Measurements from ENCODE around the gene PI4KA. TPM values are rescaled to one million over a fixed set of nuclear protein-coding genes. Genes with fewer than 3 reads are reported as not detected.
"Not testable (repeated sequence)": the region's sequence is repeated elsewhere in the genome, so short reads cannot be mapped to it uniquely, and the experiment has no call there.

PI4KA gene
- total and polyA plus RNA-seq, 10 donors, result 29.8 to 143 (median 108) TPM

DNA sequence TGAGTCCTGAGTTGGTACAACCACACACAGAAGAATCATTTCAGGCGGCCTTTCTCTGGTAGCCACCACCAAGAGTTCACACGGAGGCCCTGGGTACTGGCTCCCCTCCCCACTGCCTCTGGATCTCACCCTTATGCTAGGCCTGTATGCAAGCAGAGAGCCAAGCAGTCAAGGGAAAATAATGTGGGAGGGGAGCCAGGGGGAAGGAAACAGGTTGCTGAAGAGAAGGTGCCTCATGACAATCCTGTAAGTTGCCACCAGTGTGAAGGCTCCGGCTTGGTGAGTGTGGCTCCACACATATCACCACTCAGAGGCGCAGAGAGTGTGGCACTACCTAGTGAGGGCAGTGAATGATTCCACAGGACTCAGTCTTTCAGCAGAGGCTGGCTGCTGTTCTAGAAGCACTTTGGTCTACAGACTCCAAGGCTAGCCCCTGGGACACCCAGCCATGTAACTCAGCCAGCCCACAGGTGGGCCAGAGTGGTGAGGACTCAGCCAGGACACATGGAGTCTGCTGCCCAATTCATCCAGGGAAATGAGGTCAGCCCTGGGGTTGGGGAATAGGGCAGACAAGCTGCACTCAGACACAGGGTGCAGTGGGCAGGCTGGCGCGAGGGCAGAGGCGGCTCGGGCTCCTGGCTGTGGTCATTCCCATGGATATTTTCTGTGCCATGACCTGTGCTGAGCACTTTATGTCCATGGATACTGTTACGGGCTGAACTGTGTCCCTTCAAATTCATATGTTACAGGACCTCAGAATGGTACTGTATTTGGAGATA lies 133.7 kb downstream of the PI4KA start:
- intact Hi-C loops (cut with DNase I; ENCODE audit: low total_unique reads), result no loop called here
- Histone ChIP-seq H3K4me3 (no peak overlapping the region), H3K27ac (no peak overlapping the region), H3K27me3 (replicated peaks in 1 of 7) (no peaks in the 10 kb centered on the region), H3K4me1 (peaks cover 0 to 12% (median 2%) of the 10 kb centered on the region in 6 donors), H3K9me3 (no peaks in the 10 kb centered on the region), H3K36me3 (peaks cover 3 to 94% (median 49%) of the 10 kb centered on the region in 6 donors)
- 84 to 99% (median 97%) methylated on average over 5 to 9 of the region's 9 CpGs for WGBS, 5 donors
- peak; percentile 23 for DNase-seq
- TF ChIP-seq POLR2AphosphoS5 (IDR thresholded peaks at IDR 0.05), result no peak
- TF ChIP-seq, protein P1, sequence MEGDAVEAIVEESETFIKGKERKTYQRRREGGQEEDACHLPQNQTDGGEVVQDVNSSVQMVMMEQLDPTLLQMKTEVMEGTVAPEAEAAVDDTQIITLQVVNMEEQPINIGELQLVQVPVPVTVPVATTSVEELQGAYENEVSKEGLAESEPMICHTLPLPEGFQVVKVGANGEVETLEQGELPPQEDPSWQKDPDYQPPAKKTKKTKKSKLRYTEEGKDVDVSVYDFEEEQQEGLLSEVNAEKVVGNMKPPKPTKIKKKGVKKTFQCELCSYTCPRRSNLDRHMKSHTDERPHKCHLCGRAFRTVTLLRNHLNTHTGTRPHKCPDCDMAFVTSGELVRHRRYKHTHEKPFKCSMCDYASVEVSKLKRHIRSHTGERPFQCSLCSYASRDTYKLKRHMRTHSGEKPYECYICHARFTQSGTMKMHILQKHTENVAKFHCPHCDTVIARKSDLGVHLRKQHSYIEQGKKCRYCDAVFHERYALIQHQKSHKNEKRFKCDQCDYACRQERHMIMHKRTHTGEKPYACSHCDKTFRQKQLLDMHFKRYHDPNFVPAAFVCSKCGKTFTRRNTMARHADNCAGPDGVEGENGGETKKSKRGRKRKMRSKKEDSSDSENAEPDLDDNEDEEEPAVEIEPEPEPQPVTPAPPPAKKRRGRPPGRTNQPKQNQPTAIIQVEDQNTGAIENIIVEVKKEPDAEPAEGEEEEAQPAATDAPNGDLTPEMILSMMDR (IDR thresholded peaks at IDR 0.05 in 8 of 11, conservative IDR thresholded peaks at IDR 0.05 in 3 of 11), result no peak
- TF ChIP-seq POLR2A (IDR thresholded peaks at IDR 0.05), result no peak

DNA sequence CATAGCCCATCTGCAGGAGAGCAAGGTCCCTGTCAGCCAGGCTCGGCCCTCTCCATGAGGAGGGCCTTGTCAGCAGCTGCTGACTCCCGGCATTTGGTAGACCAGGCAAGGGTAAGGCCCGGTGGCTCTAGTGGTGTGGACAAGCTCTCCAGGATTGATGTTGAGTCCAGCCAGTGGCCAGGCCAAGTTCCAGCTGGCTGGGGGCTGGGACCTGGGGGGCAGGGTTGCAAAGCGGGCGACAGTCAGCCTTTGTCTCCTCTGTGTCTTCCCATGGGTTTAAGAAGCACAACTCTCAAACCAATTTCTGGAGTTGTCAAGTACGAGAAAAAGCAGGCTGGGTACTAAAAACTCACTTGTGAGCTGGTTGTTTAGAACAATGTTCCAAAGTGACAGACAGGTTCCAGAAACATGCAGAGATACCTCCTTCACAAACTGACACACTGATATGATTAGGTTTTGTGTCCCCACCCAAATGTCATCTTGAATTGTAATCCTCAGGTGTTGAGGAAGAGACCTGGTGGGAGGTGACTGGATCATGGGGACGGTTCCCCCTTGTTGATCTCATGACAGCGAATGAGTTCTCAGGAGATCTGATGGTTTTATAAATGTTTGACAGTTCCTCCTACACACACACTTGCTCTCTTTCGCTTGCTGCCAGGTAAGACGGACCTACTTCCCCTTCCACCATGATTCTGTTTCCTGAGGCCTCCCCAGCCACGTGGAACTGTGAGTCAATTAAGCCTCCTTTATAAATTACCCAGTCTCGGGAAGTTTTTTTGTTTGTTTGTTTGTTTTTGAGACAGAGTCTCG lies 137.0 kb downstream of the PI4KA start:
- intact Hi-C loops (cut with DNase I; ENCODE audit: low total_unique reads), result no loop called here
- Histone ChIP-seq H3K4me3 (no peak overlapping the region), H3K4me1 (peaks cover 0 to 25% (median 2%) of the 10 kb centered on the region in 6 donors), H3K9me3 (no peaks in the 10 kb centered on the region), H3K27me3 (replicated peaks in 1 of 7) (no peaks in the 10 kb centered on the region), H3K27ac (peak overlapping the region in 4 of 8 donors; percentile 5 to 41 (median 22)), H3K36me3 (peaks cover 0 to 81% (median 28%) of the 10 kb centered on the region in 6 donors)
- TF ChIP-seq, protein P1 (IDR thresholded peaks at IDR 0.05 in 8 of 11, conservative IDR thresholded peaks at IDR 0.05 in 3 of 11), result no peak
- TF ChIP-seq POLR2A (IDR thresholded peaks at IDR 0.05), result no peak
- peak; percentile 62 for DNase-seq
- 58 to 78% (median 73%) methylated on average over 8 to 13 of the region's 13 CpGs for WGBS, 5 donors

DNA sequence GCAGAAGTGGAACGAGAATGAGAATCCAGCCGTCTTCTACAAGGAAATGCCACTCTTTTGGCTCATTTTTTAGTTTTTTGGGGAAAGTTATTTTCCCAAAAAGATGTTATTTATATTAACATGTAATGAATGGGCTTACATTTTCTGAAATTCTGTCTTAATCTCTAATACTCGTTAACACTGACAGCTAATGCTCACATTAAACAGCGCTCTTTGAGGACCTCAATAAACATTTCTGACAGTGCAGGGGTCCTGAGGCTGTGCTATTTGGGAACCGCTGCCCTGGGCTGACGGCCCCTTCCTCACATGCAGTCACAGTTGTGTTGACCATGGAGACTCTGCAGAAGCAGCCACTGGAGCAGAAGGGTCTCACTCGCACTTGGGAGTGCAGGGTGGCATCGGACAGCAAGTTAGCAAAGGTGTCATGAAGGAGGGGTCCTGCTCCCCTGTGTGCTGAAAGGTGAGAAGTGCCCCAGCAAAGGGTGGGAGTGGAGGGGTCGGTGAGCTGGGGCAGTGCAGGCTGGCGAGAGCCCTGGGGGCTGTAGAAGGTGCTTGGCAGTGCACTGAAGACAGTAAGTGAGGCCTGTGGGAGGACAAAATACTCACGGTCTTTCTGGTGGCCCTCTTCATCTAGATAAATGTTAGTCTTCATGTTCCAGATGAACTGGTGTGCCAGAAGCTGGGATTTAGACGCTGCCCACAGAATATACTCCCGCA lies 137.8 kb downstream of the PI4KA start:
- TF ChIP-seq, protein P1 (IDR thresholded peaks at IDR 0.05 in 8 of 11, conservative IDR thresholded peaks at IDR 0.05 in 3 of 11), result no peak
- peak in 1 of 3 donors; percentile 20 for TF ChIP-seq POLR2AphosphoS5 (IDR thresholded peaks at IDR 0.05)
- Histone ChIP-seq H3K27ac (peak overlapping the region in 2 of 8 donors; percentile 25 to 41), H3K9me3 (no peaks in the 10 kb centered on the region), H3K4me3 (no peak overlapping the region), H3K36me3 (peaks cover 0 to 81% (median 22%) of the 10 kb centered on the region in 6 donors), H3K4me1 (peaks cover 0 to 25% (median 2%) of the 10 kb centered on the region in 6 donors), H3K27me3 (replicated peaks in 1 of 7) (no peaks in the 10 kb centered on the region)
- no peak for DNase-seq
- 87 to 91% (median 89%) methylated on average over 12 to 13 of the region's 13 CpGs for WGBS, 5 donors
- intact Hi-C loops (cut with DNase I; ENCODE audit: low total_unique reads), result no loop called here

DNA sequence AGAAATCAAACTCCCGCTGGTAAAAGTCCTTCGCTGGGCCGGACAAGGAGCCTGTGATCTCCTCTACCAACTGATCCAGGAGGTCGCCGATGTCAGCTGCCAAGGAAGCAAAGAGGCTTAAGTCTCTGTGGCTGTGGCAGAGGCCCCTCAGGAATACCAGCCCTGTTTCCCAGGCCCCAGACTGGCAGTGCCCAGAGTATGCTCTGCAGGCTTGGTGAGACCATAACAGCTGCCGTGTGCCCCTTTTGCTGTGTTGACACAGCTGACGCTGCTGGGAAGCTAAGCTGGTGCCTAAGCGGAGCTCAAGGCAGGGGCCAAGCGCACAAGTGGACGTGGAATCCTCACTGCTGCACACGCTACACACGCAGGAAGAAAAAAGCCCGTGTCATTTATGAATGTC lies 139.9 kb downstream of the PI4KA start:
- DNase-seq; H3K9me3 ChIP-seq; H3K4me3 ChIP-seq; H3K27me3 ChIP-seq (replicated peaks in 1 of 7); intact Hi-C loops (cut with DNase I; ENCODE audit: low total_unique reads): not testable (repeated sequence)
- peak overlapping the region in 2 of 8 donors; percentile 41 to 51 for H3K27ac ChIP-seq
- H3K4me1 ChIP-seq, result peaks cover 0 to 25% (median 2%) of the 10 kb centered on the region in 6 donors
- WGBS, 5 donors, result 85 to 100% (median 97%) methylated on average over 5 to 12 of the region's 13 CpGs
- peaks cover 0 to 81% (median 27%) of the 10 kb centered on the region in 6 donors for H3K36me3 ChIP-seq

DNA sequence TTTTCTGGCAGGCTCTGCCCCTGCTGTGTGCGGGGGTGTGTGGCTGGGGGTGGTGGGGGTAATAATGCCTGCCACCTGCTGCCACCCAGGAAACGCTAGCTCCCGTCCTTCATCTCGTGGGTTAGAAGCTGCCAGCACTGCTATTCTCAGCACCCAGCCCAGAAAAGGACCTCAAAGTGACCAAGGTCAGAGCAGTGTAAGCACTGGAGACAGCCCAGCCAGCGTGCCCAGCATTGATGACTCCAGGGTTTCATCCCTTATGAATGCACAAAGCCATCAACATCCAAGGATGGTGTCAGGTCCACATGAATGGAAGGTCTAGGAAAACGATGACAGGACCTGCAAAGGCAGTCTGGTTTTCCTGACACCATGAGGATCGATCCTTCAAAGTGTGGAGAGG lies 140.6 kb downstream of the PI4KA start:
- H3K4me3 ChIP-seq; H3K27me3 ChIP-seq (replicated peaks in 1 of 7); intact Hi-C loops (cut with DNase I; ENCODE audit: low total_unique reads); H3K9me3 ChIP-seq: not testable (repeated sequence)
- peak; percentile 47 for DNase-seq
- whole genome bisulfite sequencing, 5 donors, result 79 to 90% (median 84%) methylated on average over 3 to 6 of the region's 7 CpGs
- peak overlapping the region in 3 of 8 donors; percentile 18 to 51 (median 41) for H3K27ac ChIP-seq
- peaks cover 0 to 82% (median 27%) of the 10 kb centered on the region in 6 donors for H3K36me3 ChIP-seq
- H3K4me1 ChIP-seq, result peaks cover 0 to 25% (median 2%) of the 10 kb centered on the region in 6 donors

Measured in spleen (tissue), 11 donors.